AG09309 (cell line): ENCODE results near the gene NFIB.

Experiments
- DNase-seq: peaks from one replicate; pipeline ENCODE4 v3.0.0-alpha.2; 2010; ENCODE audit warnings: low read depth
- H3K4me3 ChIP-seq: 2 replicates; pipeline ENCODE4 v1.5.1; 2011; ENCODE audit warnings: mild to moderate bottlenecking, low read depth, low read length, moderate library complexity; ENCODE audit not compliant: control insufficient read depth
- CTCF ChIP-seq: IDR thresholded peaks from 2 replicates; pipeline ENCODE4 v1.5.1; 2011; ENCODE audit warnings: mild to moderate bottlenecking, low read depth, low read length, inconsistent platforms; ENCODE audit not compliant: insufficient read depth, control insufficient read depth; ENCODE audit errors: missing control alignments

NFIB gene

GRCh38 chr9:14321517-14322130 is 7.7 kb upstream of the NFIB start:
- no peak for DNase-seq
- H3K4me3 ChIP-seq: peak overlapping the region; percentile 46
- TF ChIP-seq CTCF: no peak

- TF ChIP-seq CTCF: no peak
- DNase-seq: peak; percentile 78
- no peak overlapping the region for H3K4me3 ChIP-seq
Measured at GRCh38 chr9:14320271-14321181, 6.6 kb upstream of the NFIB start.

GRCh38 chr9:14318934-14319580 is 5.1 kb upstream of the NFIB start:
- DNase-seq: no peak
- H3K4me3 ChIP-seq: no peak overlapping the region
- TF ChIP-seq CTCF: no peak

GRCh38 chr9:14318361-14318760 is 4.4 kb upstream of the NFIB start:
- no peak for TF ChIP-seq CTCF
- H3K4me3 ChIP-seq: no peak overlapping the region
- DNase-seq: no peak

- H3K4me3 ChIP-seq: no peak overlapping the region
- DNase-seq: no peak
- TF ChIP-seq CTCF: no peak
Measured at GRCh38 chr9:14317667-14318320, 3.9 kb upstream of the NFIB start.

GRCh38 chr9:14316602-14317300 is 2.8 kb upstream of the NFIB start:
- no peak overlapping the region for H3K4me3 ChIP-seq
- no peak for DNase-seq
- no peak for TF ChIP-seq CTCF
